KOPT-K1 (cell line): Measurements from ENCODE around the gene PLXNA4.

Experiments used
- H3K27ac ChIP-seq: fragments of 200-600 bp; sonication (generic); 2 replicates; pipeline ENCODE4 v1.5.1; 2016; ENCODE audit warnings: antibody characterized with exemption, mild to moderate bottlenecking, low read depth, low read length; ENCODE audit not compliant: poor library complexity, severe bottlenecking
- H3K36me3 ChIP-seq: fragments of 200-600 bp; sonication (generic); 2 replicates; pipeline ENCODE4 v1.5.1; 2017; ENCODE audit warnings: antibody characterized with exemption, mild to moderate bottlenecking, low read length, moderate library complexity; ENCODE audit not compliant: insufficient read depth
- H3K9me3 ChIP-seq: fragments of 200-600 bp; sonication (generic); 2 replicates; pipeline ENCODE4 v1.5.1; 2017; ENCODE audit warnings: antibody characterized with exemption, low read length, mild to moderate bottlenecking; ENCODE audit not compliant: insufficient read depth, poor library complexity, severe bottlenecking

Gene PLXNA4

DNA sequence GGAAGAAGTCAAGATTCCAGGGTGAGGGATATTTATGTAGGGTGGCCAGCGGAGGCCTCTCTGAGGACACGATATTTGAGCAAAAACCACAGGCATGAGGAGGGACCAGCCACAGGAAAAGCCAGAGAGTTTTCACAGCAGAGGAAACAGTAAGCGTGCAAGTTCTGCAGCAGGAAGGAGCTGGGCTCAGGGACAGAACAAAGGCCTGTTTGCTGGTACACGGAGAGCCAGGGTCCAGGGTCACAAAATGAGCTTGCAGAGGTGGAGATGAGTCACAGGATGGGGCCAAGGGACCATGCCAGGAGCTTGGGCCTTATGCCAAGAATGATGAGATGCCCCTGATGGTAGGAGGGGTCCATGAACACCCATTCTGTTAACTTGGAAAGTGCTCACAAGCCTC, 283.5 kb downstream of the PLXNA4 start:
- H3K27ac ChIP-seq = no peak overlapping the region
- H3K36me3 ChIP-seq = no peaks in the 10 kb centered on the region
- H3K9me3 ChIP-seq = no peaks in the 10 kb centered on the region

- no peaks in the 10 kb centered on the region for H3K36me3 ChIP-seq
- no peak overlapping the region for H3K27ac ChIP-seq
- no peaks in the 10 kb centered on the region for H3K9me3 ChIP-seq
These were observed 284.8 kb downstream of the PLXNA4 start for GRCh38 chr7:132291481-132291880.

DNA sequence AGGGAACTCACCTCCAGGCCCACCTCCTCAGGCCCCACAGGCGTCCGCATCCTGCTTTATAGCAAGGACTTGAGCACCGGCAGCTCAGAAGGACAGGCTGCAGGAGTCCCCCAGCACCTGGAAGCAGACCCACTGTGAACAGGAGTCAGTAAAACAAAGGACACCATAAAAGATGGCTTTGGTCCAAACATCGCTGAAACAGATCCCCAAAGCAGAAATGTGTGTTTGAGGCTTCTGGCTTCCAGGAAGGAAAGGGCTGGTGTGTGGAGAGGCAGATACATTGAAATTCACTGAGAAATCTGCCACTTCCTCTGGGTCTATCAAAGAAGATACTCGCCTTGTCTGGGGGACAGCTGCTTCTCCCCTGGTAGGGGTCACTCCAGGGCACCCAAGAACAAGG, 286.2 kb downstream of the PLXNA4 start:
- Histone ChIP-seq H3K36me3 (no peaks in the 10 kb centered on the region), H3K27ac (no peak overlapping the region), H3K9me3 (no peaks in the 10 kb centered on the region)

DNA sequence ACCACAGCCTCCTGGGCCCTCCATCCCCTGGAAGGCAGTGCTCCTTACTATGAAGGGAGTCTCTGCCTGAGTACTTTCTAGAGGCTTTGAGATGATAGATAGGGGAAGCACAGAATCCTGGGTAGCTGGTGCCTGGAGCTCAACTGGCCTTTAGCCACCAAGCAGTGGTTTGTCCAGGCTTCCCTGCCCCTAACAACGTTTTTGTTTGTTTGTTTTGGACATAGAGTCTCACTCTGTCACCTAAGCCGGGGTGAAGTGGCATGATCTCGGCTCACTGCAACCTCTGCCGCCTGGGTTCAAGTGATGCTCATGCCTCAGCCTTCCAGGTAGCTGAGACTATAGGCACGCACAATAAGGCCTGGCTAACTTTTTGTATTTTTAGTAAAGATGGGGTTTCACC, 289.4 kb downstream of the PLXNA4 start:
- Histone ChIP-seq H3K27ac (no peak overlapping the region), H3K9me3 (no peaks in the 10 kb centered on the region), H3K36me3 (no peaks in the 10 kb centered on the region)

DNA sequence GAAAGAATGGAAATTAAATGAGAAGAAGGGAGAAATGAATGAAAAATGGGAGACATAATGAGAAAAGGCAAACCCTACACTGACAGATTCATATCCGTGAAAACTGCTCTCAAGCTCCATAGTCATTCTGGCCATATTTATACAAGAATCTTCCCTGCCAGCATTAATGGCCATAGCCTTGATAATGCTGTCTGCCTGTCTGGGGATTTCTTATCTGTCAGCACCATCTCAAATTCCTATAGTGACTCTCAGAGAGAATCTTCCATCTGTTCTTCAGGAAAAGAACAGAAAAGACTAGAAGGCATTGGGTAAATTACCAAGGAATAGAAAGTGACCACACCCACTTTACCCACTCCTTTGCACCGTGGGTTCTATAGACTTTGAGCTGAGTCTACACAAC, 295.9 kb downstream of the PLXNA4 start:
- Histone ChIP-seq H3K27ac (no peak overlapping the region), H3K9me3 (no peaks in the 10 kb centered on the region), H3K36me3 (no peaks in the 10 kb centered on the region)

GRCh38 chr7:132279718-132280117, 296.6 kb downstream of the PLXNA4 start:
- Histone ChIP-seq H3K36me3 (no peaks in the 10 kb centered on the region), H3K9me3 (no peaks in the 10 kb centered on the region), H3K27ac (no peak overlapping the region)

DNA sequence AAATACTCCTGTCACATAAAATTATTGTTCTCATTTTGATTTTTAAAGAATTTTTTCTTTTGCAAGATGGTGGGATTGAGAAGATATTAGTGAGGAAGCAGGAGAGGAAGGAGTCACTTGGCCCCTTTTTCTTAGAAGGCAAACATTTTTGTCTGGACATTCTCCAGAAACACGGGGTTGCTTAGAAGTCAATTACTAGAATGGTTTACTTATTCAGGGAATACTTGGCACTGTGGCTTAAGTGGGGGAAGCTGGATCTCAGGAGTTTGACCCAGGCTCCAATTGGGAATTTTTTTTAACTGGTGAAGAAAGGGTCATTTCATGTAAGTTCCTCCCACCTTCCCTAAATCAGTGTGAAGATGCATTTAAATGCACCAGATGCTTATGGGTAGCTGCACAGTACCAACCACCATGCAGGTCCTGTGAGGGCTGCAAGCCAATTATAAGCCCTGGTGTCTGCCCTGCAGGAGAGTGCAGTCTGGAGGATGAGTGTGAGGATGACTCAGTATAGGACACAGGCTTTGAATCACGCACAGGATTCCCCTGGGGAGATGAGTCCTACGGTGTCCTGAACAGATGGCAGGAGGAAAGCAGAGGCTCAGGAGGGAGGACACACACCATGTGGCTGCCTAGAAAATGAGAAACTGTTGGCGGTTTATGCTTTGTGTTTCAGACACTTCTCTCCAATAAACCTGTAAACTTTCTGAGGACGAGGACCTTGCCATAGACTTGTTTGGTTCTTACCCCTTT, 299.1 kb downstream of the PLXNA4 start:
- no peak overlapping the region for H3K27ac ChIP-seq
- H3K36me3 ChIP-seq = no peaks in the 10 kb centered on the region
- H3K9me3 ChIP-seq = no peaks in the 10 kb centered on the region

GRCh38 chr7:132276234-132276630, 300.0 kb downstream of the PLXNA4 start:
- Histone ChIP-seq H3K27ac (no peak overlapping the region), H3K9me3 (no peaks in the 10 kb centered on the region)

DNA sequence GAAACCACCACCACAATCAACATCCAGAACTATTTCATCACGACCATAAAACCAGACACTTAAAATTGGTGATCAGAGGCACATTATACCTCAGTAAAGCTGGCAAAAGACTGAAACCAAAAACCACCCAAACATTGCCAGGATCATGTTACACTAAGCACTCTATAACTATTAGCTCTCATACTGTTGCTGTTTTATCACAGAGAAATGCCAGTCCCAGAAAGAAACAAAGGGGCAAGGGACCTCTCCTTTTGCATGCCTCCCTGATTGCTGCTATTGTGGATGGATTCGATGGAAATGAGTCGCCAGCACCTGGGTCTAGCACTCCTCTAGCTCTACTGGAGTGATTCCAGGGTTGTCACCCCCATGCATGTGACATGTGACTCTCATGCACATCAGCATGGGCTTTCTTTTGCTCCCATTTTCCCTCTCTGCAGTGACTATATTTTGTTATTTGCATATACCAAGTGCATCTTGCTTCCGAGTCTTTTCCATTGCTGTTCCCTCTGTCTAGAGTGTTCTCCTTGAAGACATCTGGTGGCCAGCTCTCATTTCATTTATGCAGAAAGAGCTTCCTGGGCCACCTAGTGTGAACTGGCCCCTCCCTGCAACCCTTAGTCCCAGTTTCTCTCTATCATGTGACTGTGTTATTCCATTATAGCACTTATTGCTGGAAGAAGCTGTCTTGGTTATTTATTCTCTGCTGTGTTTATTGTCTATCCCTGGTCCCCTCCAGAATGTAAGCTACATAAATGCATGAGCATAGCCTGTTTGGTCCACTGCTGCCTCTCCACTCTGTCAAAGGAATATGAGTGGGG, 300.6 kb downstream of the PLXNA4 start:
- H3K9me3 ChIP-seq = no peaks in the 10 kb centered on the region
- no peaks in the 10 kb centered on the region for H3K36me3 ChIP-seq
- no peak overlapping the region for H3K27ac ChIP-seq

More at GRCh38 chr7:132276234-132276630, 300.0 kb downstream of the PLXNA4 start:
- H3K36me3 ChIP-seq = no peaks in the 10 kb centered on the region

DNA sequence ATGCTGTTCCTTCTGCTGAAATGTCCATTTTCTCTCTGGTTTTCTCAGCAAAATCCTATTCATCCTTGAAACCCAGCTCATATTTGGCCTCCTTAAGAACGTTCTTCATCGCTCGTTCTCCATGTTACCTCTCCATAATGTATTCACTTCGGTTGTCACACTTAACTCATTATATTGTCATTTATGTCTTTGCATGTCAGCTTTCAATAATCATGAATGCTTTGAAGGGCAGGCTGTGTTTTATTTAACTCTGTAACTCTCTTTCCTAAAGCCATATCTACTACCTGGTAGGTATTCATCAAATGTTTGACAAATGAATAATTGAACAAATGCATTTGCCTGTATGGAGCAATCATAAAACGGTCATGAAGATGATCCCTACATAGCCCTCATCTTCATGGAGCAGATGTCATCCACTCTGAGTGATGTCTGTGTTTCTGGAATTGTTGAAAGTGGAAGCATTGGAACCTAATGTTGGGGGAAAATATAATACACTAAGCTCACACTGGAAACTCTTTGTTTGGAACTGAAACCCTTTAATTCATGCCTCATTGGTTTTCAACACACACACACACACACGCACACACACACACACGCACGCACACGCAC, 303.4 kb downstream of the PLXNA4 start:
- no peaks in the 10 kb centered on the region for H3K9me3 ChIP-seq
- no peak overlapping the region for H3K27ac ChIP-seq
- H3K36me3 ChIP-seq = no peaks in the 10 kb centered on the region

DNA sequence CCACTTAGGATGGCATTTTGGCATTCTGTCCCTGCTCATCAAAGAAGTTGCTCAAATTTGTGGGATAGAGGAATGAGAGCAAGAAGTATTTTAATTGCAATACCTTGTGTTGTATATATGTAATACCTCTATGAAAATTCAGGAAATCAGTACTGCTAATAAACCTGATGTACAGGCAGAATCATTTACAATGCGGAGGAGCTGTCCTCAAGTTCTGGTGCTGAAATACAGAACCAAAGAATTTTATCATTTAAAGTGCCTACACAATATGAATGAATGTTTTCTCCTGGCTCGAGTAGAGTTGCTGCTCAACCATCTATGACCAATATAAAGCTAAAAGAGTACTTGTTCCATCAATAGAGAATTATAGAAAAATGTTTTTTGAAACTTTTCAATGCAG, 305.8 kb downstream of the PLXNA4 start:
- no peaks in the 10 kb centered on the region for H3K9me3 ChIP-seq
- H3K36me3 ChIP-seq = no peaks in the 10 kb centered on the region
- H3K27ac ChIP-seq = no peak overlapping the region

DNA sequence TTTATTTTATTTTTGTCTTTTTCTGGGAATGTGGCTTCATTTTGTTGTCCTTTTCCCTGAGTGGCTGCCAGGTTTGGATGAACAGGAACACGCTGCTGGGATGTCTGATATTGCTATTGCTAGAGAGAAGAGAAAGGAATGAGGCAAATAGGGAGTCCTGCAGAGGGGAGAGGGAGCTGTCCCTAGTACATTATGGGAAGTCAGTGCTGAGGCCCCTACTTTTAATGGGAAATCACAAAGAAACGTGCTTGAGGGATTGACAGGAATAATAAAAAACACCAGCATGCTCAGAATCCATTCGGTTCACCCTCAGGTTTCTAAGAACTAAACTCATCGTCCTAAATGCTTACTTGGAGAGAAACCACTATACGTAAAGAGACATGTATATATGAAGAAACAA, 306.6 kb downstream of the PLXNA4 start:
- no peaks in the 10 kb centered on the region for H3K9me3 ChIP-seq
- H3K27ac ChIP-seq = no peak overlapping the region
- H3K36me3 ChIP-seq = no peaks in the 10 kb centered on the region

- Histone ChIP-seq H3K9me3 (no peaks in the 10 kb centered on the region), H3K36me3 (no peaks in the 10 kb centered on the region), H3K27ac (no peak overlapping the region)
These were observed 313.1 kb downstream of the PLXNA4 start for GRCh38 chr7:132263151-132263550.

DNA sequence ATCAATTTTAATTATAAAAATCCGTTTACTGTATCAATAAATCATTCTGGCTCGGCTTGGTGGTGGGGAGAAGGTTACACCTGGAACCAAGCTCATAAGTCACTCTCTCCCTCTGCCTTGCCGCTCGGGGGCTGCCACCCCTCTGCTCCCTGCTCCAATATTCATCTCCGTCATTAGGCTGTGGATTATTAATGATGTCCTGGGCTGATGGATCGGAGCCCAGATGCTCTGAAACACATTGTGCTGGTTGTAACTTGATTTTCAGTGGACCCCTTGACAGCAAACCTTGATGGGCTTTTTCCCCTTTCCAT, 314.2 kb downstream of the PLXNA4 start:
- Histone ChIP-seq H3K27ac (no peak overlapping the region), H3K9me3 (no peaks in the 10 kb centered on the region), H3K36me3 (no peaks in the 10 kb centered on the region)

GRCh38 chr7:132261327-132262159, 314.7 kb downstream of the PLXNA4 start:
- Histone ChIP-seq H3K9me3 (no peaks in the 10 kb centered on the region), H3K27ac (no peak overlapping the region)

More at GRCh38 chr7:132261327-132262159, 314.7 kb downstream of the PLXNA4 start:
- H3K36me3 ChIP-seq = no peaks in the 10 kb centered on the region
